Panc1 (cell line): ENCODE data around the gene GALNT13. TPM values are rescaled to one million over a fixed set of nuclear protein-coding genes. Genes with fewer than 3 reads are reported as not detected.

ENCODE experiments used
- ATAC-seq: fragments of 200-7000 bp; cut with Tn5 transposase; 2 replicates; pipeline ENCODE4 v1.9.1; 2020; ENCODE audit warnings: mild to moderate bottlenecking, moderate library complexity
- BruUV-seq: library from RNA; stranded (reverse); fragments of 400-500 nt; replicated peaks from 2 replicates; lab custom pipeline; 2021; lab: Mats Ljungman, UMichigan
- CTCF ChIA-PET: fragments of 300-600 bp; sonication (Branson Sonifier 250); formaldehyde crosslinking; loops from one replicate; lab custom pipeline; 2022; ENCODE audit warnings: antibody characterized with exemption; lab: Charles Lee
- POLR2A ChIA-PET: fragments of 300-600 bp; sonication (Branson Sonifier 250); formaldehyde crosslinking; loops from one replicate; lab custom pipeline; 2022; ENCODE audit warnings: antibody characterized with exemption; lab: Charles Lee
- DNase-seq: peaks from one replicate; pipeline ENCODE4 v3.0.0-alpha.2; 2010; ENCODE audit warnings: low read depth, low spot score
- H3K27ac ChIP-seq: 2 replicates; pipeline ENCODE4 v1.5.1; 2011; ENCODE audit warnings: mild to moderate bottlenecking, low read length, inconsistent platforms
- H3K27me3 ChIP-seq: fragments of 200-500 bp; sonication (Bioruptor generic); 2 replicates; pipeline ENCODE4 v1.6.0; 2014; ENCODE audit warnings: low read length, inconsistent platforms; ENCODE audit not compliant: control insufficient read depth, insufficient read depth
- H3K36me3 ChIP-seq: fragments of 200-500 bp; sonication (Bioruptor generic); 2 replicates; pipeline ENCODE4 v1.5.1; 2014; ENCODE audit warnings: inconsistent platforms, mild to moderate bottlenecking, low read length, moderate library complexity; ENCODE audit not compliant: control insufficient read depth, insufficient read depth
- H3K4me1 ChIP-seq: 2 replicates; pipeline ENCODE4 v1.5.1; 2011; ENCODE audit warnings: inconsistent platforms, mild to moderate bottlenecking, low read length, moderate library complexity; ENCODE audit not compliant: control insufficient read depth, insufficient read depth
- H3K4me3 ChIP-seq, 2 experiments: 2 replicates each; pipeline ENCODE4 v1.5.1; 2011 to 2012; ENCODE audit warnings: low read depth in 2 of 2, low read length in 2 of 2, mild to moderate bottlenecking in 2 of 2, inconsistent platforms in 1 of 2, moderate library complexity in 1 of 2
- H3K9me3 ChIP-seq: fragments of 200-500 bp; sonication (Bioruptor generic); 2 replicates; pipeline ENCODE4 v1.5.1; 2014; ENCODE audit warnings: low read depth, mild to moderate bottlenecking, inconsistent platforms, low read length, moderate library complexity; ENCODE audit not compliant: control insufficient read depth, insufficient read depth
- POLR2AphosphoS5 ChIP-seq: IDR thresholded peaks from 2 replicates; pipeline ENCODE4 v1.6.1; 2012; ENCODE audit warnings: mild to moderate bottlenecking, low read depth, low read length, moderate library complexity
- REST ChIP-seq, 2 experiments: IDR thresholded peaks; 2 replicates each; pipeline ENCODE4 v1.6.1; 2011 to 2012; ENCODE audit warnings: low read depth in 2 of 2, control low read depth in 1 of 2, low read length in 1 of 2, mild to moderate bottlenecking in 1 of 2, moderate library complexity in 1 of 2; ENCODE audit not compliant: insufficient read depth in 1 of 2
- SIN3A ChIP-seq: IDR thresholded peaks from 2 replicates; pipeline ENCODE4 v1.6.1; 2012; ENCODE audit warnings: low read depth, mild to moderate bottlenecking, low read length, moderate library complexity, borderline replicate concordance; ENCODE audit not compliant: insufficient read depth
- TCF7L2 ChIP-seq: IDR thresholded peaks from 2 replicates; pipeline ENCODE4 v1.6.1; 2011; ENCODE audit warnings: mild to moderate bottlenecking, low read depth, low read length, inconsistent platforms
- in situ Hi-C: cut with HindIII; loops from 2 replicates; pipeline ENCODE4 v1.10.0; 2016; ENCODE audit warnings: low sequenced_read_pairs, low pct_unique_long_range_greater_than_20kb
- intact Hi-C: fragments of 100-400 bp; cut with micrococcal nuclease; formaldehyde crosslinking; loops from one replicate; pipeline ENCODE4 v1.10.0; 2022; ENCODE audit not compliant: unreplicated experiment
- total RNA-seq: library from RNA; stranded (reverse); gene quantifications from one replicate; pipeline ENCODE4 v1.2.1, GENCODE V29; 2021; ENCODE audit not compliant: unreplicated experiment
- TF ChIP-seq, protein P1 (sequence below): fragments of 450-650 bp; IDR thresholded peaks from 2 replicates; pipeline ENCODE4 v1.5.1; 2017; ENCODE audit warnings: mild to moderate bottlenecking

Gene GALNT13
- total RNA-seq, 1 experiment from 2014 or later, result not detected

DNA sequence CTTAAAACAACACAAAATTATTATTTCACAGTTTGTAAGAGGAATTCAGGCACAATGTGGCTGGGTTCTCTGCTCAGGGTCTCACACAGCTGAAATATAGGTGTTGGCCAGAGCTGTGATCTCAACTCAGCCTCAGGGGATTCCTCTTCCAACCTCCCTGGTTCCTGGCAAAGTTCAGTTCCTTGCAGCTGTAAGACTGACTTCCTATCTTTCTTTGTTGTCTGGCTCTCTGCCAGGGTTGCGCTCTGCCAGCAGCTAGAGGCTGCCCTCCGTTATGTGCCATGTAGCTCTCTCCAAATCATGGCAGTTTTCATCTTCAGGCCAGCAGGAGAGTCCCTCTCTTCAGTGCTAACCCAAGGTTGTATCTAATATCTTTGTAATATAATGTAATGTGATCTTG, 554.3 kb downstream of the GALNT13 start:
- in situ Hi-C loops, result no loop called here
- TF ChIP-seq, protein P1, sequence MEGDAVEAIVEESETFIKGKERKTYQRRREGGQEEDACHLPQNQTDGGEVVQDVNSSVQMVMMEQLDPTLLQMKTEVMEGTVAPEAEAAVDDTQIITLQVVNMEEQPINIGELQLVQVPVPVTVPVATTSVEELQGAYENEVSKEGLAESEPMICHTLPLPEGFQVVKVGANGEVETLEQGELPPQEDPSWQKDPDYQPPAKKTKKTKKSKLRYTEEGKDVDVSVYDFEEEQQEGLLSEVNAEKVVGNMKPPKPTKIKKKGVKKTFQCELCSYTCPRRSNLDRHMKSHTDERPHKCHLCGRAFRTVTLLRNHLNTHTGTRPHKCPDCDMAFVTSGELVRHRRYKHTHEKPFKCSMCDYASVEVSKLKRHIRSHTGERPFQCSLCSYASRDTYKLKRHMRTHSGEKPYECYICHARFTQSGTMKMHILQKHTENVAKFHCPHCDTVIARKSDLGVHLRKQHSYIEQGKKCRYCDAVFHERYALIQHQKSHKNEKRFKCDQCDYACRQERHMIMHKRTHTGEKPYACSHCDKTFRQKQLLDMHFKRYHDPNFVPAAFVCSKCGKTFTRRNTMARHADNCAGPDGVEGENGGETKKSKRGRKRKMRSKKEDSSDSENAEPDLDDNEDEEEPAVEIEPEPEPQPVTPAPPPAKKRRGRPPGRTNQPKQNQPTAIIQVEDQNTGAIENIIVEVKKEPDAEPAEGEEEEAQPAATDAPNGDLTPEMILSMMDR, result no peak
- TF ChIP-seq POLR2AphosphoS5, result no peak
- TF ChIP-seq REST (IDR thresholded peaks at IDR 0.05; ENCODE audit: insufficient read depth in 1 of 2, low read depth in 2 of 2, low read length in 1 of 2), result no peak
- no peak for TF ChIP-seq SIN3A
- TF ChIP-seq TCF7L2, result no peak
- no peaks in the 10 kb centered on the region for H3K27me3 ChIP-seq
- H3K27ac ChIP-seq, result no peak overlapping the region
- no peaks in the 10 kb centered on the region for H3K9me3 ChIP-seq
- CTCF ChIA-PET, result no interaction called here
- no peaks in the 10 kb centered on the region for H3K4me1 ChIP-seq
- DNase-seq, result no peak
- POLR2A ChIA-PET, result no interaction called here
- no peaks in the 10 kb centered on the region for H3K36me3 ChIP-seq
- ATAC-seq, result no peak
- BruUV-seq, result no TSS peak
- intact Hi-C loops, result no loop called here
- H3K4me3 ChIP-seq, result no peak overlapping the region

- POLR2A ChIA-PET, result no interaction called here
- no TSS peak for BruUV-seq
Measured at GRCh38 chr2:154427453-154427852, 555.7 kb downstream of the GALNT13 start.

More at GRCh38 chr2:154427453-154427852, 555.7 kb downstream of the GALNT13 start:
- no peaks in the 10 kb centered on the region for H3K9me3 ChIP-seq
- no peaks in the 10 kb centered on the region for H3K4me1 ChIP-seq
- in situ Hi-C loops (no loop called here), intact Hi-C loops (no loop called here)
- H3K4me3 ChIP-seq, result no peak overlapping the region
- ATAC-seq (no peak), DNase-seq (no peak)
- H3K36me3 ChIP-seq, result no peaks in the 10 kb centered on the region
- H3K27ac ChIP-seq, result no peak overlapping the region
- TF ChIP-seq POLR2AphosphoS5, result no peak
- TF ChIP-seq REST (IDR thresholded peaks at IDR 0.05; ENCODE audit: insufficient read depth in 1 of 2, low read depth in 2 of 2, low read length in 1 of 2), result no peak
- no peak for TF ChIP-seq TCF7L2
- CTCF ChIA-PET, result no interaction called here
- H3K27me3 ChIP-seq, result no peaks in the 10 kb centered on the region
